Measurements from ENCODE around the gene COL27A1.

COL27A1 gene

GRCh38 chr9:114174876-114175771, 19.8 kb downstream of the COL27A1 start:
- ChIA-PET CTCF (interaction anchor here (0.9 kb wide), 1 partner anchor 116 kb away, joined by 3 read pairs; no protein-coding TSS in a partner anchor), POLR2A (no interaction called here)
- no peak overlapping the region for H3K4me3 ChIP-seq (ENCODE audit: low read depth, low read length)
- H3K4me1 ChIP-seq (ENCODE audit: control insufficient read depth, insufficient read depth, low read length): no peaks in the 10 kb centered on the region
- no peaks in the 10 kb centered on the region for H3K9me3 ChIP-seq (ENCODE audit: control insufficient read depth, insufficient read depth, low read depth, low read length)
- no peak overlapping the region for H3K27ac ChIP-seq (ENCODE audit: extremely low read depth, low read depth, low read length)
- TF ChIP-seq ZSCAN16 (tag by site-specific recombination; IDR thresholded peaks at IDR 0.05): no peak
- TF ChIP-seq ZNF221 (tag by site-specific recombination; IDR thresholded peaks at IDR 0.05; ENCODE audit: borderline replicate concordance): no peak
- no peak for TF ChIP-seq KLF8 (tag by site-specific recombination; IDR thresholded peaks at IDR 0.05)
- no peak for TF ChIP-seq ZNF610 (tag by site-specific recombination; IDR thresholded peaks at IDR 0.05; ENCODE audit: borderline replicate concordance)
- peaks cover 0 to 5% of the 10 kb centered on the region in 2 experiments; a peak in 1 of 3 replicates for H3K36me3 ChIP-seq (ENCODE audit: control insufficient read depth in 2 of 2, insufficient read depth in 1 of 2, low read length in 2 of 2)

GRCh38 chr9:114176624-114177291, 21.4 kb downstream of the COL27A1 start:
- Histone ChIP-seq H3K27ac (ENCODE audit: extremely low read depth, low read depth, low read length) (no peak overlapping the region), H3K4me3 (ENCODE audit: low read depth, low read length) (no peak overlapping the region), H3K9me3 (ENCODE audit: control insufficient read depth, insufficient read depth, low read depth, low read length) (no peaks in the 10 kb centered on the region), H3K36me3 (ENCODE audit: control insufficient read depth in 2 of 2, insufficient read depth in 1 of 2, low read length in 2 of 2) (peaks cover 0 to 5% of the 10 kb centered on the region in 2 experiments; a peak in 1 of 3 replicates), H3K4me1 (ENCODE audit: control insufficient read depth, insufficient read depth, low read length) (no peaks in the 10 kb centered on the region)
- TF ChIP-seq ZNF274 (IDR thresholded peaks at IDR 0.05; ENCODE audit: low read length) (no peak), ZNF274 (tag by site-specific recombination; IDR thresholded peaks at IDR 0.05; ENCODE audit: borderline replicate concordance) (no peak)
- ChIA-PET POLR2A (interaction anchor here (1.5 kb wide), 1 partner anchor 21 kb away, joined by 7 read pairs; the partner anchor contains the start of gene COL27A1), CTCF (interaction anchor here (0.6 to 1.9 kb wide), 4 partner anchors 20 to 746 kb away, joined by 3 to 8 read pairs (median 4); partner anchors contain the start of gene COL27A1)

- ChIA-PET POLR2A (interaction anchor here (1.5 kb wide), 1 partner anchor 22 kb away, joined by 7 read pairs; the partner anchor contains the start of gene COL27A1), CTCF (interaction anchor here (0.7 to 1.9 kb wide), 5 partner anchors 21 to 357 kb away, joined by 3 to 8 read pairs (median 3); no protein-coding TSS in a partner anchor)
- no peaks in the 10 kb centered on the region for H3K9me3 ChIP-seq (ENCODE audit: control insufficient read depth, insufficient read depth, low read depth, low read length)
- H3K36me3 ChIP-seq (ENCODE audit: control insufficient read depth in 2 of 2, insufficient read depth in 1 of 2, low read length in 2 of 2): peaks cover 0 to 5% of the 10 kb centered on the region in 2 experiments; a peak in 1 of 3 replicates
- H3K4me3 ChIP-seq (ENCODE audit: low read depth, low read length): no peak overlapping the region
- TF ChIP-seq ZNF629 (tag by site-specific recombination; IDR thresholded peaks at IDR 0.05) (no peak), PRDM6 (tag by site-specific recombination; IDR thresholded peaks at IDR 0.05) (no peak), ZNF2 (tag by site-specific recombination; IDR thresholded peaks at IDR 0.05) (no peak), ZNF311 (tag by site-specific recombination; IDR thresholded peaks at IDR 0.05; ENCODE audit: borderline replicate concordance) (no peak), ZNF645 (tag by site-specific recombination; IDR thresholded peaks at IDR 0.05) (no peak), ZNF548 (tag by site-specific recombination; IDR thresholded peaks at IDR 0.05) (no peak), ZNF624 (tag by site-specific recombination; IDR thresholded peaks at IDR 0.05) (no peak), ZBTB8A (tag by site-specific recombination; IDR thresholded peaks at IDR 0.05) (no peak), WT1 (tag by site-specific recombination; IDR thresholded peaks at IDR 0.05) (no peak), ZNF48 (tag by site-specific recombination; IDR thresholded peaks at IDR 0.05) (no peak)
- no peaks in the 10 kb centered on the region for H3K4me1 ChIP-seq (ENCODE audit: control insufficient read depth, insufficient read depth, low read length)
- no peak overlapping the region for H3K27ac ChIP-seq (ENCODE audit: extremely low read depth, low read depth, low read length)
These were observed 22.2 kb downstream of the COL27A1 start for GRCh38 chr9:114177423-114178064.

Data from HEK293 (cell line).